Left ventricle myocardium inferior (tissue), 1 donor: Measurements from ENCODE around the gene PHLDB1. TPM values are rescaled to one million over a fixed set of nuclear protein-coding genes. Genes with fewer than 3 reads are reported as not detected.

Experiments
- DNase-seq: peaks from one replicate; pipeline ENCODE4 v3.0.0-alpha.2; 2020
- H3K27ac ChIP-seq: fragments of 200-600 bp; replicated peaks from 2 replicates; pipeline ENCODE4 v1.8.0; 2021
- H3K27me3 ChIP-seq: fragments of 200-600 bp; 2 replicates; pipeline ENCODE4 v1.8.0; 2021; ENCODE audit warnings: low read depth
- H3K36me3 ChIP-seq: fragments of 200-600 bp; 2 replicates; pipeline ENCODE4 v1.8.0; 2021
- H3K4me1 ChIP-seq: fragments of 200-600 bp; 2 replicates; pipeline ENCODE4 v1.8.0; 2021
- H3K4me3 ChIP-seq: fragments of 200-600 bp; 2 replicates; pipeline ENCODE4 v1.8.0; 2021; ENCODE audit warnings: mild to moderate bottlenecking, moderate library complexity
- H3K9me3 ChIP-seq: fragments of 200-600 bp; replicated peaks from 2 replicates; pipeline ENCODE4 v1.8.0; 2021
- CTCF ChIP-seq: fragments of 200-600 bp; IDR thresholded peaks from 2 replicates; pipeline ENCODE4 v1.8.0; 2021; ENCODE audit warnings: antibody characterized with exemption, mild to moderate bottlenecking, borderline replicate concordance
- intact Hi-C: fragments of 100-400 bp; cut with micrococcal nuclease; formaldehyde crosslinking; loops from one replicate; pipeline ENCODE4 v1.11.0; 2022
- total RNA-seq: library from RNA; stranded (reverse); fragmentation: NEBNext Ultra II Directional; extraction: Animal tissue kit (Norgen Biotek cat#: 25700); gene quantifications from one replicate; pipeline ENCODE4 v1.2.1, GENCODE V29; 2021
- donor health status: DM: no; HTN: yes; CAD: no; lungs with severe emphysema.

Gene PHLDB1
- total RNA-seq, 1 donor from 2014 or later = 102 TPM

GRCh38 chr11:118655486-118656190 is 48.2 kb downstream of the PHLDB1 start:
- TF ChIP-seq CTCF = no peak
- Histone ChIP-seq H3K27me3 (no peaks in the 10 kb centered on the region), H3K36me3 (peaks cover 72% of the 10 kb centered on the region), H3K4me3 (no peak overlapping the region), H3K9me3 (no peaks in the 10 kb centered on the region), H3K4me1 (peaks cover 26% of the 10 kb centered on the region), H3K27ac (no peak overlapping the region)
- intact Hi-C loops = no loop called here
- no peak for DNase-seq

GRCh38 chr11:118656563-118657165 is 49.2 kb downstream of the PHLDB1 start:
- Histone ChIP-seq H3K4me1 (peaks cover 26% of the 10 kb centered on the region), H3K36me3 (peaks cover 61% of the 10 kb centered on the region), H3K27ac (no peak overlapping the region), H3K4me3 (no peak overlapping the region), H3K27me3 (no peaks in the 10 kb centered on the region), H3K9me3 (no peaks in the 10 kb centered on the region)
- intact Hi-C loops = no loop called here
- no peak for DNase-seq
- no peak for TF ChIP-seq CTCF

- DNase-seq = no peak
- intact Hi-C loops = no loop called here
- peaks cover 56% of the 10 kb centered on the region for H3K36me3 ChIP-seq
- H3K4me1 ChIP-seq = peaks cover 26% of the 10 kb centered on the region
- TF ChIP-seq CTCF = no peak
- H3K27me3 ChIP-seq = no peaks in the 10 kb centered on the region
- H3K27ac ChIP-seq = peak overlapping the region; percentile 79
- H3K9me3 ChIP-seq = no peaks in the 10 kb centered on the region
- H3K4me3 ChIP-seq = no peak overlapping the region
These were observed 49.8 kb downstream of the PHLDB1 start for GRCh38 chr11:118657238-118657637.

GRCh38 chr11:118657709-118658428 is 50.5 kb downstream of the PHLDB1 start:
- Histone ChIP-seq H3K27me3 (no peaks in the 10 kb centered on the region), H3K36me3 (peaks cover 49% of the 10 kb centered on the region), H3K4me3 (no peak overlapping the region), H3K4me1 (peaks cover 26% of the 10 kb centered on the region), H3K27ac (peak overlapping the region; percentile 79), H3K9me3 (no peaks in the 10 kb centered on the region)
- DNase-seq = no peak
- no peak for TF ChIP-seq CTCF
- intact Hi-C loops = no loop called here

GRCh38 chr11:118658429-118659313 is 51.3 kb downstream of the PHLDB1 start:
- intact Hi-C loops = no loop called here
- no peak overlapping the region for H3K4me3 ChIP-seq
- no peak for DNase-seq
- H3K27ac ChIP-seq = peak overlapping the region; percentile 79
- peaks cover 26% of the 10 kb centered on the region for H3K4me1 ChIP-seq
- peak; percentile 19 for TF ChIP-seq CTCF
- peaks cover 41% of the 10 kb centered on the region for H3K36me3 ChIP-seq
- H3K9me3 ChIP-seq = no peaks in the 10 kb centered on the region
- H3K27me3 ChIP-seq = no peaks in the 10 kb centered on the region
